ENCODE data around the gene B2M.
"Not testable (repeated sequence)": the region's sequence is repeated elsewhere in the genome, so short reads cannot be mapped to it uniquely, and the experiment has no call there.

Gene B2M

GRCh38 chr15:44726568-44727484, 15.5 kb downstream of the B2M start:
- peak; percentile 78 for DNase-seq

- no peak for DNase-seq
These were observed 16.3 kb downstream of the B2M start for GRCh38 chr15:44727485-44728231.

- DNase-seq: not testable (repeated sequence)
These were observed 16.9 kb downstream of the B2M start for GRCh38 chr15:44728232-44728575.

GRCh38 chr15:44728576-44729407, 17.5 kb downstream of the B2M start:
- peak; percentile 93 for DNase-seq

GRCh38 chr15:44729408-44730127, 18.3 kb downstream of the B2M start:
- peak; percentile 53 for DNase-seq

- DNase-seq: no peak
These were observed 23.6 kb downstream of the B2M start for GRCh38 chr15:44734839-44735481.

- DNase-seq: peak; percentile 51
These were observed 24.3 kb downstream of the B2M start for GRCh38 chr15:44735482-44736180.

GRCh38 chr15:44736181-44736765, 25.0 kb downstream of the B2M start, which contains the start of gene TRIM69:
TSS of gene TRIM69 (plus strand) at chr15:44736528. CDS start at chr15:44736705, 177 bp downstream.
- DNase-seq: no peak

- no peak for DNase-seq
These were observed 27.1 kb downstream of the B2M start for GRCh38 chr15:44738340-44738984.

- not testable (repeated sequence) for DNase-seq
These were observed 28.0 kb downstream of the B2M start for GRCh38 chr15:44739222-44739847.

GRCh38 chr15:44743454-44743853, 32.1 kb downstream of the B2M start:
- not testable (repeated sequence) for DNase-seq

- no peak for DNase-seq
These were observed 42.0 kb downstream of the B2M start for GRCh38 chr15:44753345-44753744.

GRCh38 chr15:44763187-44763586, 51.9 kb downstream of the B2M start:
- DNase-seq: no peak

- DNase-seq: no peak
These were observed 52.5 kb downstream of the B2M start for GRCh38 chr15:44763848-44764247.

- DNase-seq: no peak
These were observed 53.7 kb downstream of the B2M start for GRCh38 chr15:44765036-44765435.

All from CD4-positive, alpha-beta T cell treated with Interleukin-6 for 4 hours (primary cell).